GM23338 (cell line): ENCODE measurements around the gene COL15A1. TPM values are rescaled to one million over a fixed set of nuclear protein-coding genes. Genes with fewer than 3 reads are reported as not detected.

Experiments used
- ATAC-seq: fragments of 200-7000 bp; cut with Tn5 transposase; 3 replicates; pipeline ENCODE4 v1.9.1; 2020
- DNase-seq: peaks from one replicate; pipeline ENCODE4 v3.0.0-alpha.2; 2015; ENCODE audit warnings: low spot score
- H2AFZ ChIP-seq: fragments of 200-600 bp; sonication (generic); 2 replicates; pipeline ENCODE4 v1.8.0; 2016; ENCODE audit warnings: antibody characterized with exemption, mild to moderate bottlenecking, moderate library complexity
- H3F3A ChIP-seq: fragments of 200-600 bp; sonication (generic); replicated peaks from 2 replicates; pipeline ENCODE4 v1.8.0; 2017; ENCODE audit warnings: antibody characterized with exemption, mixed run types, low read depth
- H3K27ac ChIP-seq: fragments of 200-600 bp; sonication (generic); 2 replicates; pipeline ENCODE4 v1.6.1; 2016; ENCODE audit warnings: low read depth
- H3K27me3 ChIP-seq: fragments of 200-600 bp; sonication (generic); 2 replicates; pipeline ENCODE4 v1.8.0; 2016; ENCODE audit warnings: mild to moderate bottlenecking, mixed run types, moderate library complexity; ENCODE audit not compliant: insufficient read depth
- H3K36me3 ChIP-seq: fragments of 200-600 bp; sonication (generic); 2 replicates; pipeline ENCODE4 v1.8.0; 2016; ENCODE audit warnings: mild to moderate bottlenecking; ENCODE audit not compliant: insufficient read depth
- H3K4me1 ChIP-seq: fragments of 200-600 bp; sonication (generic); 2 replicates; pipeline ENCODE4 v1.8.0; 2016; ENCODE audit warnings: mild to moderate bottlenecking, moderate library complexity; ENCODE audit not compliant: insufficient read depth
- H3K4me2 ChIP-seq: fragments of 200-600 bp; sonication (generic); 2 replicates; pipeline ENCODE4 v1.7.1; 2017; ENCODE audit warnings: mixed run types
- H3K4me3 ChIP-seq: fragments of 200-600 bp; sonication (generic); 2 replicates; pipeline ENCODE4 v1.6.1; 2016; ENCODE audit warnings: mixed run types
- H3K79me2 ChIP-seq: fragments of 200-600 bp; sonication (generic); replicated peaks from 2 replicates; pipeline ENCODE4 v1.8.0; 2017; ENCODE audit warnings: mild to moderate bottlenecking; ENCODE audit not compliant: insufficient read depth
- H3K9me2 ChIP-seq: fragments of 200-600 bp; sonication (generic); 2 replicates; pipeline ENCODE4 v1.8.0; 2017; ENCODE audit not compliant: insufficient read depth
- H4K20me1 ChIP-seq: fragments of 200-600 bp; sonication (generic); replicated peaks from 2 replicates; pipeline ENCODE4 v1.8.0; 2017; ENCODE audit warnings: mild to moderate bottlenecking; ENCODE audit not compliant: insufficient read depth
- H3K27ac Mint-ChIP-seq: 2 replicates; pipeline ENCODE4 v1.8.0; 2020; ENCODE audit warnings: inconsistent platforms, mild to moderate bottlenecking, moderate library complexity, mixed read lengths
- H3K27me3 Mint-ChIP-seq: 3 replicates; pipeline ENCODE4 v1.8.0; 2022; ENCODE audit warnings: low read depth, mild to moderate bottlenecking, moderate library complexity, mixed read lengths, inconsistent platforms; ENCODE audit not compliant: insufficient read depth, poor library complexity
- H3K36me3 Mint-ChIP-seq: 3 replicates; pipeline ENCODE4 v1.8.0; 2021; ENCODE audit warnings: low read depth, mild to moderate bottlenecking, inconsistent platforms, moderate library complexity, mixed read lengths
- H3K4me1 Mint-ChIP-seq: 3 replicates; pipeline ENCODE4 v1.8.0; 2020; ENCODE audit warnings: mild to moderate bottlenecking, inconsistent platforms, mixed read lengths
- H3K4me3 Mint-ChIP-seq: 3 replicates; pipeline ENCODE4 v1.8.0; 2021; ENCODE audit warnings: moderate library complexity, mild to moderate bottlenecking, inconsistent platforms, mixed read lengths
- H3K9me3 Mint-ChIP-seq: 3 replicates; pipeline ENCODE4 v1.8.0; 2020; ENCODE audit warnings: moderate library complexity, mild to moderate bottlenecking, inconsistent platforms, mixed read lengths
- CTCF ChIP-seq, 2 experiments: fragments of 200-600 bp in 1 of 2; sonication (generic) in 1 of 2; conservative IDR thresholded peaks; 2 replicates each; pipeline versions ENCODE4 v1.5.1 to v1.6.1; 2016 to 2017; ENCODE audit warnings: antibody characterized with exemption in 2 of 2, low read depth in 2 of 2, mild to moderate bottlenecking in 2 of 2, moderate library complexity in 1 of 2
- EZH2 ChIP-seq: fragments of 200-600 bp; sonication (generic); IDR thresholded peaks from one replicate; pipeline ENCODE4 v1.8.0; 2017; ENCODE audit warnings: antibody characterized with exemption, mild to moderate bottlenecking, low read depth; ENCODE audit not compliant: unreplicated experiment
- JUNB ChIP-seq: IDR thresholded peaks from one replicate; pipeline ENCODE4 v1.6.1; 2016; ENCODE audit warnings: antibody characterized with exemption; ENCODE audit not compliant: unreplicated experiment
- POLR2AphosphoS5 ChIP-seq: IDR thresholded peaks from 2 replicates; pipeline ENCODE4 v1.6.1; 2016; ENCODE audit warnings: antibody characterized with exemption, low read depth
- REST ChIP-seq: IDR thresholded peaks from one replicate; pipeline ENCODE4 v1.6.1; 2018; ENCODE audit warnings: antibody characterized with exemption; ENCODE audit not compliant: unreplicated experiment
- ZNF331 ChIP-seq: fragments of 250-450 bp; sonication (Bioruptor Pico); IDR thresholded peaks from 2 replicates; pipeline ENCODE4 v1.5.0; 2020; ENCODE audit warnings: low read depth, mild to moderate bottlenecking, moderate library complexity
- ZNF462 ChIP-seq: fragments of 250-450 bp; sonication (Bioruptor Pico); IDR thresholded peaks from 2 replicates; pipeline ENCODE4 v1.5.0; 2020; ENCODE audit warnings: mild to moderate bottlenecking, moderate library complexity
- polyA plus RNA-seq: library from polyadenylated mRNA; unstranded; fragments of >200 nt; fragmentation: Nextera tagmentation; extraction: Ambion mirVana; gene quantifications from 2 replicates; pipeline ENCODE4 v1.2.1, GENCODE V29; 2016
- total RNA-seq: library from RNA; depleted of rRNA; stranded (reverse); fragments of >200 nt; shearing (Covaris generic); gene quantifications from 2 replicates; pipeline ENCODE4 v1.2.3, GENCODE V29; 2014

The COL15A1 gene
- total and polyA plus RNA-seq, 2 experiments from 2014 or later: 0.17 to 0.18 TPM

- no peak overlapping the region for H3K4me2 ChIP-seq
- Mint-ChIP-seq H3K27me3 (no peaks in the 10 kb centered on the region), H3K9me3 (peaks cover 11% of the 10 kb centered on the region), H3K4me3 (no peak overlapping the region), H3K36me3 (peaks cover 3% of the 10 kb centered on the region; the same call in 2 of the 3 replicates), H3K4me1 (peaks cover 7% of the 10 kb centered on the region; the same call in 2 of the 3 replicates), H3K27ac (no peak overlapping the region)
- H4K20me1 ChIP-seq: no peaks in the 10 kb centered on the region
- H3K27ac ChIP-seq: no peak overlapping the region
- H3K79me2 ChIP-seq: no peaks in the 10 kb centered on the region
- no peaks in the 10 kb centered on the region for H3F3A ChIP-seq
- H3K4me3 ChIP-seq: no peak overlapping the region
- DNase-seq (no peak), ATAC-seq (no peak)
- H2AFZ ChIP-seq: no peak overlapping the region
- H3K4me1 ChIP-seq: no peaks in the 10 kb centered on the region
- no peaks in the 10 kb centered on the region for H3K36me3 ChIP-seq
- H3K27me3 ChIP-seq: no peaks in the 10 kb centered on the region
- no peak for TF ChIP-seq POLR2AphosphoS5
- TF ChIP-seq JUNB: no peak
- TF ChIP-seq CTCF (conservative IDR thresholded peaks at IDR 0.05; ENCODE audit: low read depth in 2 of 2): no peak
- no peak for TF ChIP-seq ZNF331
- no peak for TF ChIP-seq EZH2
- no peak for TF ChIP-seq REST
- TF ChIP-seq ZNF462 (CRISPR knock-in tag): no peak
- peaks cover 6% of the 10 kb centered on the region; the same call in 1 of the 2 replicates for H3K9me2 ChIP-seq
Observed at GRCh38 chr9:99049228-99049627, 105.5 kb downstream of the COL15A1 start.
